NOMO-1 treated with dmso at 0.1 percent for 144 hours (cell line): Measurements from ENCODE around the gene LGALS9C.
"Not testable (repeated sequence)": the region's sequence is repeated elsewhere in the genome, so short reads cannot be mapped to it uniquely, and the experiment has no call there.

Source experiments
- DNase-seq: peaks from one replicate; lab custom pipeline; 2025; ENCODE audit not compliant: unreplicated experiment; lab: John Stamatoyannopoulos, UW

LGALS9C gene

DNA sequence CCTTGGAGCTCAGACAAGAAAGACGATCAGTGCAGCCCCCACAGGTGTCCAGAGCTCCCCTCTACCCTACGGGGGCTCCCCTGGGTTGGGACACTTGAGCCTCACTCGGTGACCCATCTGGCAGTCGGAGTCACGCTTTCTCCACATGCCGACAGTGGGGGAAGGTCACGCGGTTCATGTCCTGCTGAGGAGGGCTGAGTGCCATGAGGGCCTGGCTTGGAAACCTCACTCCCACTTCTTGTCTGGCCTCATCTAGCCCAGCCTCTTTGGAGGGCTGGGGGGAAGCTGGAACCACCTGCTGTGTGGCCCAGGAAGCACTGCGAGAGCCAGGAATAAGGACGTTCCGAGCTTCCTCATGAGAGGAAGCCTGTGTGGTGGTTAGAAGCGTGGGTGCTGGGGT is 1.8 kb downstream of the LGALS9C start:
- not testable (repeated sequence) for DNase-seq

DNA sequence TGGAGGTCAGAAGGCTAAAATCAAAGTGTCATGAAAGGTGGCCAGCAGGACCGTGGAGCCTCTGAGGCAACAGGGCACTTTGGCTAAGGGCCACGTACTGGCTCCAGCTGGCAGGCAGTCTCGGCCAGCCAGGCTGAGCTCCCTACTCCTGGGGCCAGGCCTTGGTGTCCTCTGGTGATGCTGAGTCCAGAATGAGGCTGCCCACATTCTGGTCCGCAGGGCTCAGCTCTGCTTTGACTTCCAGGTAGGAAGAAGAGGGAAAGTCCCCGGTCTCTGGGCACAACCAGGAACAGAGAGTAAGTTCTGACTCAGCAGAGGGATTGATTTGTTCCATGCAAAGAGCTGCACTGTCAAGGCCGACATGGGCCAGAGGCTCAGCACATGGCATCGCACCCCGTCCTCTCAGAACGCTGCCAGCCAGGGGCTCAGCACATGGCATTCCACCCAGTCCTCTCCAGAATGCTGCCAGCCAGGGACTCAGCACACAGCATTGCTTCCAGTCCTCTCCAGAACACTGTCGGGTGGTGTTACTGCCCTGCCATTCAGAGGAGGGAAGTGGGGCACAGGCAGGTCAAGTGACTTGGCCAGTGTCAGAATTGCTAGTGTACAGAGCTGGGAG is 2.5 kb downstream of the LGALS9C start:
- not testable (repeated sequence) for DNase-seq

DNA sequence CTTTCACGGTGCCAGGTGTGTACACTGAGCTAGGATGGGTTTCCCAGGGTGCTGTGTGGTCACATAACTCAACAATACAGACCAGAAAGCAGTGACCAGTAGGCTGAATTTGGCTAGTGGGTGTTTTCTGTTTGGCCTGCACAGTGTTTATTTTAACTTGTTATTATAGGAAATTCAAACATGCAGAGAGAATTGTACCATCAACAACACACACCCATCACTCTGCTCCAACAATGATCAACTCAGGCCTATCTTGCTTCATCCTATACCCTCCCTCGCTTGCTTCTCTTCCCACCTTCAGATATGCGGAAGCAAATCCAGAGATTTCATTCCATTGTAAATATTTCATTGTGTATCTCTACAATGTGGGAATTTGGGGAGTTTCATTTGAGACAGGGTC is 5.2 kb downstream of the LGALS9C start:
- not testable (repeated sequence) for DNase-seq

DNA sequence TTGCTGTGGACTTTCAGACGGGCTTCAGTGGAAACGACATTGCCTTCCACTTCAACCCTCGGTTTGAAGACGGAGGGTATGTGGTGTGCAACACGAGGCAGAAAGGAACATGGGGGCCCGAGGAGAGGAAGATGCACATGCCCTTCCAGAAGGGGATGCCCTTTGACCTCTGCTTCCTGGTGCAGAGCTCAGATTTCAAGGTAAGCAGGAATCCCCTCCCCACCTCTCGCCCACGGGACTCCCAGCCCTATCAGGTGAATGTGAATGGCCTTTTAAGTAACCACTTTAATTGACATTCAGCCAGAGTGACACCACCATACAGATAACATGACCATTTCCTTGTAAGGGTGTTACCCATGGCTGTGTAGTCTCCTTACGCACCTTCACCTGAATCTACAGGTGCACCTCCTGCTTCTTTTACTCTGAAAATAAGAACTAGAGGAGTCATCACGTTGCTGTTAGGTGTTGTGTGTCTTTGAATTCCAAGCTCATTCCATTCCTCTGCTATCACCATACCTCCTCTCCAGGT is 9.4 kb downstream of the LGALS9C start:
- not testable (repeated sequence) for DNase-seq

DNA sequence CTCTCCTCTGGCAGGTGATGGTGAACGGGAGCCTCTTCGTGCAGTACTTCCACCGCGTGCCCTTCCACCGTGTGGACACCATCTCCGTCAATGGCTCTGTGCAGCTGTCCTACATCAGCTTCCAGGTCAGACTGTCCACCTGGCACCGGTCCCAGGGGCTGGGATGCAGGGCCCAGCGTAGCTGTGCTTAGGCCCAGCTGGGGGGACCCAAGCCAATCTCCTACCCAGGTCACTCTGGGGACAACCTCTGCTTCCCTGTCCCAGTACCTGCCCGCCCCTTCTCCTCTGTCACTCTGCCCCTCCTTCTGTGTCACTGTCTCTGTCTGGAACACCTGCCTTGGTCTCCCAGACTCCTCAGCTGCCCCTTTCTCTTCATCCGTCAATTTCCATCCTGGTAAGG is 11.0 kb downstream of the LGALS9C start:
- DNase-seq = not testable (repeated sequence)

DNA sequence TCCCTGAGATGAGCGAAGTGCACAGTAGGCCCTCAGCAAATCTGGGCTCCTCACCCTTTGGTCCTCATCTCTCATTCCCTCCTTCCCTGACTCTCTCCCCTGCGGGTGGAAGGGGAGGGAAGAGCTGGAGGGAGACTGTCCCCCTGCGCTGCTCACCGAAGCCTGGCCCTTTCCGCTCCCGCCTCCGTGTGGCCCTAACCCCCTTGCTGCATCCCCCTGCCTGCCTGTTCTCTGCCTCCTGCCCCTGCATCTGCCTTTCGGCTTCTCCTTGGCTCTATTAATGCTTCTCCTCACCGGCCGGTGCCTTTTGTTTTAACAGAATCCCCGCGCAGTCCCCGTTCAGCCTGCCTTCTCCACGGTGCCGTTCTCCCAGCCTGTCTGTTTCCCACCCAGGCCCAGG is 12.0 kb downstream of the LGALS9C start:
- not testable (repeated sequence) for DNase-seq

DNA sequence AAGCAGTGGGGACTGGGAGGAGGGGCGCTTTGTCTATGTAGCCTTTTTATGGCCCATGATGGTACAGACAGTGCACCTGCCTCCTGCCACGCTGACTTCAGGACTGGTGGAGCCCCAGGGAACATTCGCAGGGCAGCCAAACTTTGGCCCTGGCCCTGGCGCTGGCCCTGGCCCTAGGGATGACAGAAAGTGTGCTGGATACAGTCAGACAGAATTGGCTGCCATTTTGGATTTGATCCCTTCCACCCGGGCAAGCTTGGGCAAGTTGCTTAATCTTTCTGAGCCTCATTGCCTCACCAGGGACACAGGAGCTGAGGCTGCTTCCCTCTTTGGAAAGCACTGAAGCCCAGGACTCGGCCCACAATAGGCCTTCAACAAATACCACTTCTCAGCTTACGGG is 13.4 kb downstream of the LGALS9C start:
- not testable (repeated sequence) for DNase-seq

DNA sequence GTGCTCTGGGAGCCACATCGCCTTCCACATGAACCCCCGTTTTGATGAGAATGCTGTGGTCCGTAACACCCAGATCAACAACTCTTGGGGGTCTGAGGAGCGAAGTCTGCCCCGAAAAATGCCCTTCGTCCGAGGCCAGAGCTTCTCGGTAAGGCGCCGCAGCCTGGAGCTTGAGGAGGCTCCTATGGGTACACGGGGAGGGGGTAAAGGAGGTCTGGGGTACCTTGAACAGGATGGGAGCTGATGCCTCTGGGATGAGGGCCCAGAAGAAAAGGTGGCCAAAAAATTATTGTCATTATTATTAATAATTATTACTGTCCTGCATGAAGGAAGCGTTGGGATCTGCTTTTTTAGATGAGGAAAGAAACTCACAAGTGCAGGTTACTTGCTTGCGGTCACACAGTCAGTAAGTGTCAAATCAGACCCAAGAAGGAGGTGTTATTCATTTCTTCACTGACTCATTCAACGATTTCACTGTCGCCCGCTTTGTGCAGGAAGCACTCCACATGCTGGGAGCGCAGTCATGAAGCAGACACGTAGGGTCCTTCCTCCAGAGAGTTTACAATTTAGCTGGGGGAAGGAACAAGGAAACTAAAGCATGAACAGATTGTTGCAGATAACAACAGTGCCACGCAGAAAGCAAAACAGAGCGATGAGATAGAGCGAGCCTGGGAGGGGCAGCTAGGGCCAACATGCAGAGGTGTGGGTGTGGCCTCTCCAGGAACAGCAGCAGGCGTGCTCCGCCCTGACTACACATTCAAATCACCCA is 16.3 kb downstream of the LGALS9C start:
- not testable (repeated sequence) for DNase-seq

DNA sequence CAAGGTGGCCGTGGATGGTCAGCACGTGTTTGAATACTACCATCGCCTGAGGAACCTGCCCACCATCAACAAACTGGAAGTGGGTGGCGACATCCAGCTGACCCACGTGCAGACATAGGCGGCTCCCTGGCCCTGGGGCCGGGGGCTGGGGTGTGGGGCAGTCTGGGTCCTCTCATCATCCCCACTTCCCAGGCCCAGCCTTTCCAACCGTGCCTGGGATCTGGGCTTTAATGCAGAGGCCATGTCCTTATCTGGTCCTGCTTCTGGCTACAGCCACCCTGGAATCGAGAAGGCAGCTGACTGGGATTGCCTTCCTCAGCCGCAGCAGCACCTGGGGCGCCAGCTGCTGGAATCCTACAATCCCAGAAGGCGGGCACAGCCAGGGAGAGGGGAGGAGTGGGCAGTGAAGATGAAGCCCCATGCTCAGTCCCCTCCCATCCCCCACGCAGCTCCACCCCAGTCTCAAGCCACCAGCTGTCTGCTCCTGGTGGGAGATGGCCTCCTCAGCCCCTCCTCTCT is 17.7 kb downstream of the LGALS9C start:
- not testable (repeated sequence) for DNase-seq

DNA sequence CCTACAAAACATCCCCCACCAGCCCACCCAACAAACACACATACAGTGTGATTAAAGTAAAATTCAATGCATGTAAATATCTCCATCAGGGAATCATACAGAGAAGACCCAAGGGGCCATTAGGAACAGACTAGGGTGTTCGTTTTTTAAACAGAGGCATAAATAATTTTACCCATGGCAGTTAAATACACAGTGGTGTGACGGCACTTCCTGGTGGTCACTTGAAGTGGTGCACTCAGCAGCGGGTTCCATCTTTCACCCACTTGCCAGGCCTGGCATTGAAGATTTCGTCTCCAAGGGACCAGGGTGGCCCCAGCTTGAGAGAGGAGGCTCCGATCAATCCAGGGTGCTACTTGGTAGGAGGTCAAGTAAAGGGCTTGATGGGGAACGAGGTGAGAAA is 20.5 kb downstream of the LGALS9C start:
- DNase-seq = not testable (repeated sequence)

DNA sequence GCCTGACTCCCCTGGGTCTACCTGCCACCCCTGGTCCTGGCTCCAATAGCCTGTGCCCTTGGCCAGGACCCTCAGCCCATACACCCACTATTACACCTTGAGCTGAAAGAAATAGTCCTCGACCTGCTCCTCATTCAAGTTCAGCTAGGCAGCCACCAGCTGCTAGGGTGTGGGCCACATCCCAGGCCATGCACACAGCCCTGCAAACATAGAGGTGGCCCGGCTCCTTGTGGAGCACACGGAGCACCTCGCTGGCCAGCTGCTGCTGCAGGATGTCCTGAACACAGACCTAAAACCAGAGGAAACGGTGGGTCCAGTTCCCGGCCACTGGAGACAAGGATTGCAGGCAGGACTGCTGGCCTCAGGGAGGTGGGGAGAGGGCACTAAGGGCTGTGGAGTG is 22.5 kb downstream of the LGALS9C start:
- DNase-seq = not testable (repeated sequence)

DNA sequence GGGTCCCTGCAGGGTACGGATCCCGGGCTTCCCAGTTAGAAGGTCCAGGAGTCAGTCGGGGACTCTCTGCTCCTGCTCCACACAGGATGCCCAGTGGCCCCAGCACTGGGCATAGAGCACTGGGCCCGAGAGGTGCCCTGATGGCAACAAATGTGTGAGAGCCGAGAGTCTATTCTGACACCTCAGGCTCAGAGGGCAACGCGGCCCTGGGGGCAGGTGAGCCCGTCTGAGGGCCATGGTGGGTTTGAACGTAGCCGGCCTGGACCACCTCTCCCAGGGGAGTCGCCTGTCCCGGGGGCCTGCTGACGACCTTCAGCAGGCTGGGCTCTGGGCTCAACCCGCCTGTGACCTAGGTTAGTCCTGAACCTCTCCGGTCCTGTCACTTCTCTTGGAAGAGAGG is 23.2 kb downstream of the LGALS9C start:
- not testable (repeated sequence) for DNase-seq

DNA sequence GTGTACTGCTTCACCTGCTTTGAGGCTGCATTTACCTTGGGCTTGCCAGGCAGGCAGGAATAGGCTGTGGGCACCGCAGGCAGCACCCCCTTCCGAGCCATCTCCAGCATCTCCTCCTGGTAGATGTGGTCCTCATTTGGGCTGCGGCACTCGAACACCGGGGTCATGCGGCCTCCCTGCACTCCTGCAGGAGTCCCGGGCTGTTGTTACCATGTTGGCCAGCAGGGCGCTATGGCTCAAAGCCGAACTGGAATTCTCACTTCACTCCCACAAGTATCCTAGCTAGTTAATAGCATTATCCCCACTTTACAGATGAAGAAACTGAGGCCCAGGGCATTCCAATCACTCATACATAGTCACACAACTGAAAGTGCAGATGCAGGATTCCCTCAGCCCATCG is 23.7 kb downstream of the LGALS9C start:
- DNase-seq = not testable (repeated sequence)

DNA sequence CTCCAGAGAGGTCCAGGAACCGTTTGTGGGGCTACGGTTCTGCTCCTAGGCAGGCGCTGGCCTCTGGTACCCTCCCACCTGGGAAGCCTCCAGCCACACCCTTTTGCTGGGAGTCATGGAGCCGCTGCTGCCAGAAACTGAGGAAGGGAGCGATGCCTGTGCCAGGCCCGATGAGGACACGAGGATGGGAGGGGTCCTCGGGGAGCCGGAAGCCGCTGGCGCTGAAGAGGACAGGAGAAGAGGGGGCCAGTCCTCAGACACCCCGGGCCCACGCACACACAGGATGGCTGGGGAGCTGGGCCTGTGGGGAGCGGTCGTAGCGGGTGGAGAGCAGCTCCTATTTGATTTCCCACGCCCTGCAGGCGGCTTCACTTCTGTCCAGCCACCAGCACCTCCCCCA is 24.2 kb downstream of the LGALS9C start:
- DNase-seq = not testable (repeated sequence)

DNA sequence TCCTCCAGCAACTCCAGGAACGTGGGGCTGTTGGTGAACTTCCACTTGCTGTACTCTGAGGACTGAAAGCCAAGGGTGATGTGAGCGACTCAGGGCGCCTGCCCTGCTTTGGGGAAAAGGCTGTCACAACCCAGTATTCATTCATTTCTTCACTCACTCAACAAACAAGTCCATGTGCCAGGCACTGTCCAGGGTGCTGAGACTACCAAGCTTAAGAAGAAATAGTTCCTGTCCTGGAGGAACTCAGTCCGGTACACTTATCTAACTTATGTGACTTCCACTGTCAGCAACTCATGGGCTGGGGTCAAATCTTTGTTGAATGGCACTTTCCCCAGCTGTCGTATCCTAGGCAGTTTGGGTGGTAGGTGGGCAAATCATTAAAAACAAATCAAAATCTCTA is 26.6 kb downstream of the LGALS9C start:
- not testable (repeated sequence) for DNase-seq

DNA sequence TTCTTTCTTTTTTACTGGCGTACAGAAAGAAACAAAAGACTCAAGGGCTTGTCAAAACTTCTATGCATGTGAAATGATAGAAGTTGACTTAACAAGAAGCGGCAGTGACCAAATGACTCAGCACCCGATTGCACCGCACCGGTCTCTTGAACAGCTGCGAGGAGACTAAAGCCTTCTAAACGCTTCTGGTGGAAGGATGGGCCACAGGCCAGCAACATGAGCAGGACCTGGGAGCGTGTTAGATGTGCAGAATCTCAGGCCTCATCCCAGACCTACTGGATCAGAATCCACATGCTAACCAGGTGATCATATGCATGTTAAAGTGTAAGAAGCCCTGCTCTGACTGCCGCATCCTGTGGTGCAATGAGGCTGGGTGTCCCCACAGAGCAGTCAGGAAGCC is 31.1 kb downstream of the LGALS9C start:
- not testable (repeated sequence) for DNase-seq

DNA sequence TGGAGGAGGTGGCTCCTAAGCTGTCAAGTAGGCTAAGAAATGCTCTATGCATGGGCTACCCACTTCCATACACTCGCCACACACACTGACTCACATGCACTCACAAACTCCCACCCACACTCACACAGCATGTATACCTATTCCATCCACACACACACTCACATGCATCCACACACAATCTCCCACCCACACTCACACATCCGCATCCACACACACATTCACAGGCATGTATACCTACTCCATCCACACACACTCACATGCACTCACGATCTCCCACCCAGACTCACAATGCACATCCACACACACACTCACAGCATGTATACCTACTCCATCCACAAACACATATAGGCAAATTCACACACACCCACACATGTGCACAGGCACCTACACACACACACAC is 32.1 kb downstream of the LGALS9C start:
- DNase-seq = not testable (repeated sequence)

DNA sequence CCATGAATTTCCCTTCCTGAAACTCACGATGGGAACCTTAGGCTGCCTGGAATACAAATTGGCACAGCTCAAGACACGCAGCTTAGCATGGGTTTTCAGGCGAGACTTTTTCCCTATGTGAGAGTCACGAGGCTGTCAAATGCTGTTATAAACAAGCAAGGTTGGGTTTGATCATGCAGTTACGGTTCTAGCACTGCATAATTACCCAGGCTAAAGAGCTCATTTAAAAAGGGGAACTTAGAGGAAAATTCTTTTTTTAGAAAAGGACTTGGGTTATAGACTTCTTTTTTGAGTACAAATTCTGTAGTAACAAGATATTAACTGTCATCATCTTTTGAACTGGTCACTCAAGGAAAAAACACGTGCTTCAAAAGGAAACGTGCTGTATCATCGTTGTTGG is 44.5 kb downstream of the LGALS9C start:
- not testable (repeated sequence) for DNase-seq

DNA sequence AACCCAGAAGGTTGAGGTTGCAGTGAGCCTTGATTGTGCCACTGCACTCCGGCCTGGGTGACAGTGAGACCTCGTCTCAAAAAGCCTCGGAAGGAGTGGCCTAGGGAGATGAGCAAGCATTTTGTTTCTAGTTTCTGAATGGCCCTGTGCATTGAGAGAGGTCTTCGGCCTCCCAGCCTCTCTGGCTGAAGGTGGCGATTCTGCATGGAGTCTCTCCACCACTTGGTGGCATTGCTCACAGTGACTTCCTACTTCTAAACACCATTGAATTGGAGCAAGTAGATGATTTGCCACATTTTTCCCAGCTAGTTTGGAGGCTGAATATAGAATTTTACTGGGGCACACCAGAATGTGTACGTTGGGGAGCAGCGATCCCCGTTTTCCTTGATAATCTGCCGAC is 48.4 kb downstream of the LGALS9C start:
- not testable (repeated sequence) for DNase-seq

DNA sequence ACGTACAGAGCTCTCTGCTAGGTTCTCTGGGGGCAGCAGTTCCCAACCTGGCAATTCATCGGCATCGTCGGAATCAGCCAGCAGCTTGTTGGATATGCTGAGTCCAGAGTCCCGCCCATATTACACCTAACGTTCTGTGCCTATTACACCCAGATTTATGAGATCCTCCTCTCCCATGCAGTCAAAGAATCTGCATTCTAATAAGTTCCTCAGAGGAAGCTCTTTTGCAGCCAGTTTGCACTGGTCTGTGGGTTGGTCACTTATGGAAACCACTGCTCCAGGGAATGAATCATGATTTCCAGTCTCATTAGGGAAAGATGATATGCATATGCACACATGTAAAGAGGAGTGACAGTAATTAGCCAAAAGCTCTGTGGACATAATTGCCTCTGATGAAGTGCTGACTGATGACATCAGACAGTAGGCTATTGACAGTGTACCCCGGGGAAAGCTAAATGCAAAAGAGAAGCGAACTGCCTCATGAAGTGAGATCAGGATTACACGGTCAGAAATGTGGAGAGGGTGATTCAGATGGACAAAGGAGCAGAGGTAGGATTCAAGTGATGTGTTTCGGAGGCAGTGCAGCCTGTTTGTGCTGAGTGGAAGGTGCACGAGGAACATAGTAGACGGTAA is 49.7 kb downstream of the LGALS9C start:
- DNase-seq = not testable (repeated sequence)

DNA sequence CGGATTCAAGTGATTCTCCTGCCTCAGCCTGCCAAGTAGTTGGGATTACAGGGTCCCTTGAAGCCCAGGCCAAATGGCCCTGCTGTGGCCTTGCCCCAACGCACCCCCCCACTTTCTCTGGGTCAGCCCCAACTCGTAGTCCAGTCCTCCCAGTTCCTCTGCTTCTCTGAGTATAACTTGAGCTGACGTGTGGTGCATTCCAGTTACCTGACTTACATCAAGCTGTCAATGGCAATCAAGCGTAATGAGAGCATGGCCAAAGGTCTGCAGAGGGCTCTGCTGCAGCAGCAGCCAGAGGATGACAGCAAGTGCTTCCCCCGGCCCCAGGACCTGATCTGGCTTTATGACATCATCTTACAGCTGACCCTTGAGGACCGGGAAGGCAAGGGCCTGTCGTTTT is 50.8 kb downstream of the LGALS9C start:
- not testable (repeated sequence) for DNase-seq
